SK-N-MC (cell line): ENCODE measurements around the gene SDK2.

Experiments used
- EZH2 ChIP-seq: fragments of 200-600 bp; sonication (generic); IDR thresholded peaks from one replicate; pipeline ENCODE4 v1.6.1; 2017; ENCODE audit warnings: antibody characterized with exemption
- FOXP2 ChIP-seq: optimal IDR thresholded peaks from 2 replicates; pipeline ENCODE3; 2011; ENCODE audit warnings: mild to moderate bottlenecking, moderate library complexity; ENCODE audit not compliant: insufficient read depth; ENCODE audit errors: extremely low read length, control extremely low read depth
- POLR2AphosphoS5 ChIP-seq: IDR thresholded peaks from 2 replicates; pipeline ENCODE4 v1.6.1; 2012; ENCODE audit warnings: mild to moderate bottlenecking, low read depth, low read length, borderline replicate concordance

GRCh38 chr17:73471924-73472323, 172.3 kb downstream of the SDK2 start:
- TF ChIP-seq POLR2AphosphoS5 (no peak), EZH2 (no peak), FOXP2 (no peak)
